Smooth muscle cell of the brain vasculature (primary cell): Measurements from ENCODE around the gene PTPDC1.
A peak's percentile ranks its signal among the peaks of the same experiment; 100 is the strongest.

ENCODE experiments used
- DNase-seq: peaks from one replicate; pipeline ENCODE4 v3.0.0-alpha.2; 2012; ENCODE audit warnings: low read depth, low spot score

The PTPDC1 gene

GRCh38 chr9:94140791-94141790 is 56.8 kb downstream of the PTPDC1 start:
- DNase-seq: no peak

GRCh38 chr9:94142353-94142752 is 58.1 kb downstream of the PTPDC1 start:
- no peak for DNase-seq

- DNase-seq: no peak
Measured at GRCh38 chr9:94144394-94144793, 60.1 kb downstream of the PTPDC1 start.

GRCh38 chr9:94145640-94146039 is 61.4 kb downstream of the PTPDC1 start:
- DNase-seq: no peak

- no peak for DNase-seq
Measured at GRCh38 chr9:94147776-94148175, 63.5 kb downstream of the PTPDC1 start.

- DNase-seq: no peak
Measured at GRCh38 chr9:94148419-94148818, 64.2 kb downstream of the PTPDC1 start.

GRCh38 chr9:94149696-94150095 is 65.4 kb downstream of the PTPDC1 start:
- DNase-seq: no peak

GRCh38 chr9:94150279-94150828 is 66.1 kb downstream of the PTPDC1 start:
- DNase-seq: no peak

GRCh38 chr9:94150890-94151650 is 66.8 kb downstream of the PTPDC1 start:
- no peak for DNase-seq

- no peak for DNase-seq
Measured at GRCh38 chr9:94153905-94154304, 69.6 kb downstream of the PTPDC1 start.

GRCh38 chr9:94156348-94157049 is 72.2 kb downstream of the PTPDC1 start:
- no peak for DNase-seq

- peak; percentile 84 for DNase-seq
Measured at GRCh38 chr9:94157050-94157801, 73.0 kb downstream of the PTPDC1 start.
